A673 (cell line): ENCODE data around the gene IRX6.

Experiments
- EZH2 ChIP-seq: fragments of 200-600 bp; sonication (generic); IDR thresholded peaks from 2 replicates; pipeline ENCODE4 v1.6.1; 2017; ENCODE audit warnings: borderline replicate concordance, low read depth, mild to moderate bottlenecking, mixed read lengths, antibody characterized with exemption, low read length; ENCODE audit not compliant: poor library complexity, severe bottlenecking
- TF ChIP-seq, protein P1 (sequence below): fragments of 300-800, 200-600 bp; sonication (generic); conservative IDR thresholded peaks from 2 replicates; pipeline ENCODE4 v1.5.1; 2017; ENCODE audit warnings: low read depth, mild to moderate bottlenecking, antibody characterized with exemption, low read length, moderate library complexity, mixed read lengths

DNA sequence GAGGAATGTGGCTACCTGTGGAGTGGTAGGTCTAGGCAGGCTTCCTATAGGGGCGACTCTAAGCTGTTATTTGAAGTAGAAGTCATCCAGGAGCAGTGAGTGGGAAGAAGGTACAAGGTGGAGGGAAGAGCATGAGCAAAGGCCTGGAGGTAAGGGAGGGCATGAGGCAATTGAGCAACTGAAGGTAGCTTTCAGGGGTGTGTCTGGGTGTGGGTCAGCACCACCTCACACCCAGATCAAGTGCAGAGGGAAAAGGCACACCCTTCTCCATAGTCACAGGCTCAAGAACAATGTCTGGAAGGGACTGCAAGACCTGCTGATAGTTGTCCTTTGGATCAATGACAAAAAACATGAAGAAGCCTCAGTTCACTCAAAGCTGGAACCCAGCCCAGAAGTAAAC lies 46.5 kb upstream of the IRX6 start:
- TF ChIP-seq, protein P1, sequence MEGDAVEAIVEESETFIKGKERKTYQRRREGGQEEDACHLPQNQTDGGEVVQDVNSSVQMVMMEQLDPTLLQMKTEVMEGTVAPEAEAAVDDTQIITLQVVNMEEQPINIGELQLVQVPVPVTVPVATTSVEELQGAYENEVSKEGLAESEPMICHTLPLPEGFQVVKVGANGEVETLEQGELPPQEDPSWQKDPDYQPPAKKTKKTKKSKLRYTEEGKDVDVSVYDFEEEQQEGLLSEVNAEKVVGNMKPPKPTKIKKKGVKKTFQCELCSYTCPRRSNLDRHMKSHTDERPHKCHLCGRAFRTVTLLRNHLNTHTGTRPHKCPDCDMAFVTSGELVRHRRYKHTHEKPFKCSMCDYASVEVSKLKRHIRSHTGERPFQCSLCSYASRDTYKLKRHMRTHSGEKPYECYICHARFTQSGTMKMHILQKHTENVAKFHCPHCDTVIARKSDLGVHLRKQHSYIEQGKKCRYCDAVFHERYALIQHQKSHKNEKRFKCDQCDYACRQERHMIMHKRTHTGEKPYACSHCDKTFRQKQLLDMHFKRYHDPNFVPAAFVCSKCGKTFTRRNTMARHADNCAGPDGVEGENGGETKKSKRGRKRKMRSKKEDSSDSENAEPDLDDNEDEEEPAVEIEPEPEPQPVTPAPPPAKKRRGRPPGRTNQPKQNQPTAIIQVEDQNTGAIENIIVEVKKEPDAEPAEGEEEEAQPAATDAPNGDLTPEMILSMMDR, result no peak
- TF ChIP-seq EZH2, result no peak
